HCT116 (cell line): ENCODE results near the gene LRCH1. TPM values are rescaled to one million over a fixed set of nuclear protein-coding genes. Genes with fewer than 3 reads are reported as not detected.

ENCODE experiments used
- ATAC-seq: fragments of 200-7000 bp; cut with Tn5 transposase; 2 replicates; pipeline ENCODE4 v1.9.1; 2020; ENCODE audit warnings: mild to moderate bottlenecking, moderate library complexity
- BruUV-seq: library from RNA; stranded (reverse); fragments of 400-500 nt; replicated peaks from 2 replicates; lab custom pipeline; 2021; lab: Mats Ljungman, UMichigan
- CTCF ChIA-PET: fragments of 300-600 bp; sonication (Branson Sonifier 250); formaldehyde crosslinking; loops from one replicate; lab custom pipeline; 2021; ENCODE audit warnings: antibody characterized with exemption; lab: Charles Lee
- POLR2A ChIA-PET: fragments of 300-600, 350-600 bp; sonication (Branson Sonifier 250); formaldehyde crosslinking; loops from one replicate; lab custom pipeline; 2021; ENCODE audit warnings: antibody characterized with exemption; lab: Charles Lee
- RAD21 ChIA-PET, 2 experiments: fragments of 300-600 bp; sonication (Branson Sonifier 250); formaldehyde crosslinking; loops; one replicate each; lab custom pipeline; 2023; ENCODE audit warnings: low total read pairs in 2 of 2; ENCODE audit not compliant: uncharacterized antibody in 2 of 2, unreplicated experiment in 2 of 2, low non-redundant PET in 1 of 2; lab: Charles Lee
- DNase-seq: peaks from one replicate; pipeline ENCODE4 v3.0.0-alpha.2; 2010; ENCODE audit warnings: low read depth, low spot score
- H2AFZ ChIP-seq: fragments of 200-600 bp; shearing (Covaris generic), sonication (generic); 2 replicates; pipeline ENCODE4 v1.6.1; 2017; ENCODE audit warnings: low read depth, mixed run types, mixed read lengths, antibody characterized with exemption, low read length; ENCODE audit not compliant: poor library complexity, severe bottlenecking
- H3K27ac ChIP-seq: 2 replicates; pipeline ENCODE4 v1.5.1; 2012; ENCODE audit warnings: low read depth, low read length
- H3K27me3 ChIP-seq: fragments of 200-600 bp; sonication (generic); 2 replicates; pipeline ENCODE4 v1.6.1; 2016; ENCODE audit warnings: mixed run types, low read length, mixed read lengths; ENCODE audit not compliant: insufficient read depth
- H3K36me3 ChIP-seq, 2 experiments: fragments of 200-500 bp in 1 of 2; fragments of 200-600 bp in 1 of 2; sonication (Bioruptor generic) in 1 of 2; sonication (generic) in 1 of 2; 2 replicates each; pipeline versions ENCODE4 v1.5.1 to v1.6.1; 2014 to 2016; ENCODE audit warnings: low read length in 2 of 2, inconsistent platforms in 1 of 2, mixed read lengths in 1 of 2, mixed run types in 1 of 2; ENCODE audit not compliant: insufficient read depth in 2 of 2, control insufficient read depth in 1 of 2
- H3K4me1 ChIP-seq, 2 experiments: fragments of 200-600 bp in 1 of 2; sonication (generic) in 1 of 2; 2 replicates each; pipeline versions ENCODE4 v1.5.1 to v1.6.1; 2012 to 2017; ENCODE audit warnings: low read length in 2 of 2, inconsistent platforms in 1 of 2, mild to moderate bottlenecking in 1 of 2, mixed read lengths in 1 of 2, mixed run types in 1 of 2, moderate library complexity in 1 of 2; ENCODE audit not compliant: insufficient read depth in 2 of 2, control insufficient read depth in 1 of 2
- H3K4me2 ChIP-seq: fragments of 200-600 bp; sonication (generic); 2 replicates; pipeline ENCODE4 v1.6.1; 2017; ENCODE audit warnings: mixed run types, low read length, mixed read lengths
- H3K4me3 ChIP-seq, 2 experiments: fragments of 200-600 bp in 1 of 2; sonication (generic) in 1 of 2; replicated peaks in 1 of 2; 2 replicates each; pipeline ENCODE4 v1.5.1; 2011 to 2016; ENCODE audit warnings: low read length in 2 of 2, control low read depth in 1 of 2, low read depth in 1 of 2, mild to moderate bottlenecking in 1 of 2, mixed read lengths in 1 of 2, mixed run types in 1 of 2
- H3K79me2 ChIP-seq: fragments of 200-600 bp; sonication (generic); 2 replicates; pipeline ENCODE4 v1.6.1; 2017; ENCODE audit warnings: mild to moderate bottlenecking, mixed run types, low read length, moderate library complexity, mixed read lengths; ENCODE audit not compliant: insufficient read depth
- H3K9ac ChIP-seq: fragments of 200-600 bp; sonication (generic); 2 replicates; pipeline ENCODE4 v1.6.1; 2016; ENCODE audit warnings: low read length, mixed read lengths
- H3K9me2 ChIP-seq: fragments of 200-600 bp; sonication (generic), shearing (Covaris generic); 2 replicates; pipeline ENCODE4 v1.6.1; 2017; ENCODE audit warnings: mixed run types, mild to moderate bottlenecking, moderate library complexity; ENCODE audit not compliant: insufficient read depth
- H3K9me3 ChIP-seq, 2 experiments: fragments of 200-500 bp in 1 of 2; fragments of 200-600 bp in 1 of 2; sonication (Bioruptor generic) in 1 of 2; sonication (generic) in 1 of 2; 2 replicates each; pipeline ENCODE4 v1.6.1; 2014 to 2017; ENCODE audit warnings: low read length in 2 of 2, mixed read lengths in 2 of 2, inconsistent platforms in 1 of 2, low read depth in 1 of 2, mild to moderate bottlenecking in 1 of 2, mixed run types in 1 of 2, moderate library complexity in 1 of 2; ENCODE audit not compliant: control insufficient read depth in 1 of 2, insufficient read depth in 1 of 2
- H4K20me1 ChIP-seq: fragments of 200-600 bp; sonication (generic), shearing (Covaris generic); 2 replicates; pipeline ENCODE4 v1.6.1; 2017; ENCODE audit warnings: mixed run types, mild to moderate bottlenecking, moderate library complexity; ENCODE audit not compliant: insufficient read depth
- ELF1 ChIP-seq: IDR thresholded peaks from 2 replicates; pipeline ENCODE4 v1.6.1; 2012; ENCODE audit warnings: low read depth, borderline replicate concordance
- EZH2 ChIP-seq: fragments of 200-600 bp; sonication (generic); IDR thresholded peaks from 2 replicates; pipeline ENCODE4 v1.6.1; 2017; ENCODE audit warnings: antibody characterized with exemption, mixed run types
- JUND ChIP-seq: IDR thresholded peaks from 2 replicates; pipeline ENCODE4 v1.6.1; 2012
- MAX ChIP-seq: IDR thresholded peaks from 2 replicates; pipeline ENCODE4 v1.6.1; 2012
- POLR2A ChIP-seq: IDR thresholded peaks from 2 replicates; pipeline ENCODE4 v1.7.0; 2011; ENCODE audit warnings: borderline replicate concordance; ENCODE audit not compliant: insufficient read depth, insufficient read length; ENCODE audit errors: extremely low read depth
- TCF7L2 ChIP-seq: IDR thresholded peaks from 2 replicates; pipeline ENCODE4 v1.7.0; 2011; ENCODE audit warnings: borderline replicate concordance, inconsistent platforms; ENCODE audit not compliant: insufficient read depth, insufficient read length; ENCODE audit errors: extremely low read depth
- ZFX ChIP-seq: fragments of 450-650 bp; IDR thresholded peaks from 2 replicates; pipeline ENCODE4 v1.6.1; 2017
- intact Hi-C: fragments of 100-400 bp; cut with micrococcal nuclease; formaldehyde crosslinking; loops from 2 replicates; pipeline ENCODE4 v1.10.0; 2022
- total RNA-seq: library from RNA; stranded (reverse); gene quantifications from one replicate; pipeline ENCODE4 v1.2.1, GENCODE V29; 2021; ENCODE audit not compliant: unreplicated experiment
- TF ChIP-seq, protein P1 (sequence below): IDR thresholded peaks from 2 replicates; pipeline ENCODE4 v1.6.1; 2011; ENCODE audit warnings: mild to moderate bottlenecking, low read length, moderate library complexity; ENCODE audit not compliant: insufficient replicate concordance; ENCODE audit errors: extremely low read depth
- TF ChIP-seq, protein P2 (sequence below), 3 experiments: fragments of 200-600 bp in 1 of 3; sonication (generic) in 1 of 3; IDR thresholded peaks in 2 of 3; conservative IDR thresholded peaks in 1 of 3; 2 replicates each; pipeline ENCODE4 v1.5.1; 2012 to 2017; ENCODE audit warnings: low read depth in 2 of 3, low read length in 2 of 3, antibody characterized with exemption in 1 of 3, borderline replicate concordance in 1 of 3, control low read depth in 1 of 3, mild to moderate bottlenecking in 1 of 3, mixed read lengths in 1 of 3, mixed run types in 1 of 3, moderate library complexity in 1 of 3; ENCODE audit not compliant: insufficient read depth in 1 of 3
- TF ChIP-seq, protein P3 (sequence below): IDR thresholded peaks from 2 replicates; pipeline ENCODE4 v1.6.1; 2012

The LRCH1 gene
- total RNA-seq, 1 experiment from 2014 or later, result 15.6 TPM

DNA sequence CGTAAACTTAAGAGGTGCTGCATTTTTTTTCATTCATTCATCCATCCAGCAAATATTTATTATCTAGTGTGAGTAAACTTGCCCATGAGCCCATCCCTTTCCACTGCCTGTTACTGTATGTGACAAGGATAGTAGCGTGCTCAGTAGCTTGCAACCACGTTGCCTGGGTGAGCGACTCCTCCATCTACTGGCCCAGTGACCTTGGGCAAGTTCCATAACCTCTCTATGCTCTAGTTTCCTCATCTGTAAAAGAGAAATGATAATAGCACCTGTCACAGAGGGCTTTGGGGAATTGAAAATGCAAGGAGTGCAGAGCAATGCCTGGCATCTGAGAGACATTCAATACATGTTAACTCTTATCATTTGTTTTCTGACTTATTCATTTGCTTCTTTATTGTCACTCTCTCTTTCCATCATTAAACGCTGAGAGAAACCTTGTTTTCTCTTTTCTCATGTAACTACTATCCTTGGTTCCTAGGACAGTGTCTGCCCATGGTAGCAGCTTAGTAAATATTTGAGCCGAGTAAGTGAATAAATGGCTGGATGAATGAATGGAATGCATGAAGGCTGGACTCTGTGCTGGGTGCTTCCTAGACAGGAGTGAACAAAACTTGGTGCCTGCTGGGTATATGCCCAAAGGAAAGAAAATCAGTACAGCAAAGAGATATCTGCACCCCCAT is 19.9 kb downstream of the LRCH1 start:
- RAD21 ChIA-PET, result no interaction called here
- no peak overlapping the region for H3K4me3 ChIP-seq
- peaks cover 74% of the 10 kb centered on the region for H3K79me2 ChIP-seq
- POLR2A ChIA-PET, result no interaction called here
- no peak overlapping the region for H3K9ac ChIP-seq
- H4K20me1 ChIP-seq, result peaks cover 5% of the 10 kb centered on the region; the same call in 1 of the 2 replicates
- H3K9me2 ChIP-seq, result no peaks in the 10 kb centered on the region
- DNase-seq (no peak), ATAC-seq (no peak)
- no peaks in the 10 kb centered on the region for H3K27me3 ChIP-seq
- no peak overlapping the region for H3K4me2 ChIP-seq
- no peaks in the 10 kb centered on the region for H3K9me3 ChIP-seq
- H2AFZ ChIP-seq, result no peak overlapping the region
- H3K27ac ChIP-seq, result no peak overlapping the region
- BruUV-seq, result no TSS peak
- CTCF ChIA-PET, result no interaction called here
- intact Hi-C loops, result no loop called here
- no peak for TF ChIP-seq MAX
- no peak for TF ChIP-seq TCF7L2
- TF ChIP-seq POLR2A, result no peak
- TF ChIP-seq ELF1, result no peak
- no peak for TF ChIP-seq ZFX
- TF ChIP-seq, protein P1, sequence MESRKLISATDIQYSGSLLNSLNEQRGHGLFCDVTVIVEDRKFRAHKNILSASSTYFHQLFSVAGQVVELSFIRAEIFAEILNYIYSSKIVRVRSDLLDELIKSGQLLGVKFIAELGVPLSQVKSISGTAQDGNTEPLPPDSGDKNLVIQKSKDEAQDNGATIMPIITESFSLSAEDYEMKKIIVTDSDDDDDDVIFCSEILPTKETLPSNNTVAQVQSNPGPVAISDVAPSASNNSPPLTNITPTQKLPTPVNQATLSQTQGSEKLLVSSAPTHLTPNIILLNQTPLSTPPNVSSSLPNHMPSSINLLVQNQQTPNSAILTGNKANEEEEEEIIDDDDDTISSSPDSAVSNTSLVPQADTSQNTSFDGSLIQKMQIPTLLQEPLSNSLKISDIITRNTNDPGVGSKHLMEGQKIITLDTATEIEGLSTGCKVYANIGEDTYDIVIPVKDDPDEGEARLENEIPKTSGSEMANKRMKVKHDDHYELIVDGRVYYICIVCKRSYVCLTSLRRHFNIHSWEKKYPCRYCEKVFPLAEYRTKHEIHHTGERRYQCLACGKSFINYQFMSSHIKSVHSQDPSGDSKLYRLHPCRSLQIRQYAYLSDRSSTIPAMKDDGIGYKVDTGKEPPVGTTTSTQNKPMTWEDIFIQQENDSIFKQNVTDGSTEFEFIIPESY, result no peak
- TF ChIP-seq, protein P2, sequence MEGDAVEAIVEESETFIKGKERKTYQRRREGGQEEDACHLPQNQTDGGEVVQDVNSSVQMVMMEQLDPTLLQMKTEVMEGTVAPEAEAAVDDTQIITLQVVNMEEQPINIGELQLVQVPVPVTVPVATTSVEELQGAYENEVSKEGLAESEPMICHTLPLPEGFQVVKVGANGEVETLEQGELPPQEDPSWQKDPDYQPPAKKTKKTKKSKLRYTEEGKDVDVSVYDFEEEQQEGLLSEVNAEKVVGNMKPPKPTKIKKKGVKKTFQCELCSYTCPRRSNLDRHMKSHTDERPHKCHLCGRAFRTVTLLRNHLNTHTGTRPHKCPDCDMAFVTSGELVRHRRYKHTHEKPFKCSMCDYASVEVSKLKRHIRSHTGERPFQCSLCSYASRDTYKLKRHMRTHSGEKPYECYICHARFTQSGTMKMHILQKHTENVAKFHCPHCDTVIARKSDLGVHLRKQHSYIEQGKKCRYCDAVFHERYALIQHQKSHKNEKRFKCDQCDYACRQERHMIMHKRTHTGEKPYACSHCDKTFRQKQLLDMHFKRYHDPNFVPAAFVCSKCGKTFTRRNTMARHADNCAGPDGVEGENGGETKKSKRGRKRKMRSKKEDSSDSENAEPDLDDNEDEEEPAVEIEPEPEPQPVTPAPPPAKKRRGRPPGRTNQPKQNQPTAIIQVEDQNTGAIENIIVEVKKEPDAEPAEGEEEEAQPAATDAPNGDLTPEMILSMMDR (IDR thresholded peaks at IDR 0.05 in 2 of 3, conservative IDR thresholded peaks at IDR 0.05 in 1 of 3; ENCODE audit: borderline replicate concordance in 1 of 3, insufficient read depth in 1 of 3, low read depth in 2 of 3, low read length in 2 of 3), result no peak
- TF ChIP-seq JUND, result no peak
- TF ChIP-seq EZH2, result no peak
- TF ChIP-seq, protein P3, sequence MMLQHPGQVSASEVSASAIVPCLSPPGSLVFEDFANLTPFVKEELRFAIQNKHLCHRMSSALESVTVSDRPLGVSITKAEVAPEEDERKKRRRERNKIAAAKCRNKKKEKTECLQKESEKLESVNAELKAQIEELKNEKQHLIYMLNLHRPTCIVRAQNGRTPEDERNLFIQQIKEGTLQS, result no peak
- no peaks in the 10 kb centered on the region for H3K36me3 ChIP-seq
- no peaks in the 10 kb centered on the region for H3K4me1 ChIP-seq
